ENCODE measurements around the gene SRRM4.

SRRM4 gene

DNA sequence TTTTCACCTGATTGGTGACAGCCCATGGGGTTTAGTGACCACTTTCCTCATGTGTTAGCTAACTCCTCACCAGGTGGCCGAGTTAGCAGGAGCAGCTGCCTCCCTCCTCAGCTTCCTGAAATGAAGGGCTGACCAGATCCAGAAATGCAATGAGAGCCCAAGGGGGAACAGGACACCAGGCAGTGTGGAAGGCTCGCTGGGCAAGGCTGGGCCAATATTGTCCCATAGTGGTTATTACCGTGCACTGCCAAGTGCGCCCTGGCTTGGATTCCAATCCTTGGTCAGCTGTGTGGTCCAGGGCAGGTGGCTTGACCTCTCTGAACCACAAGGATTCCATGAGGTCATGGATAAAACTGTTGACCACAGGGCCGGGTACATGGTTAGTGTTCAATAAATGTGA, 193.7 kb downstream of the SRRM4 start:
- no peak for DNase-seq

DNA sequence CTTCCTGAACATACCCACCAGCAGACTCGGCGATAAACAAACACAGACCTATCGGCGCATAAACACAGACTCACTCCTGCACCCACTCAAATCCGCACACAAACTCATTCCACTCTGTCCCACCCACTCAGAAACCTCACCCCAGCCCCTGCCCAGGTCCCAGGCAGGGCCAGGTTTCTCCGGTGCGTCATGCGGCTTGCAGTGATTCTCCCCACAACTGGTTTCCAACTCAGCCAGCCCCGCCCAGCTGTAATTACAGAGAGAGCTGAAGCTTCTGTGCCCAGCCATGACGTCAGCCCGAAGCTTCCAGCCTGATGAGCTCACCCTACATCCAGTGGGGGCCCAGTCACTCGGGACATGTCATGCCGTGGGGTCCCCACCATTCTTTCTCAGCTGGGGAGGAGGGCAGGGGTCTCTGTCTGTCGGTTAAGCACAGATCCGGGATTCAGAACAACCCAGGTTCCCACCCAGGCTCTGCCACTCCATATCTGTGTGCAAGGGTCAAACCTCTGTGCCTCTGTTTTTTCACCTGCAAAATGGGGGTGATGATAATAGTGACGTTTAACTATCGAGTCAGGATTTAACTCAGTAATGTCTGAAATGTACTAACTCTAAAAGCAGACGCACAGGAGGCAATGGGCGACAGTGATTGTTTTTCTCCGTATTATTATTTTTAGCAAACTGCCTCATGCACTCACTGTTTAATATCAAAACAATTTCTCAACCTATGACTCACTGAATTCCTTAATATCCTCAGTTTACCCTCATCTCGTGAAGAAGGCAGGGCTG, 195.1 kb downstream of the SRRM4 start:
- DNase-seq = no peak

DNA sequence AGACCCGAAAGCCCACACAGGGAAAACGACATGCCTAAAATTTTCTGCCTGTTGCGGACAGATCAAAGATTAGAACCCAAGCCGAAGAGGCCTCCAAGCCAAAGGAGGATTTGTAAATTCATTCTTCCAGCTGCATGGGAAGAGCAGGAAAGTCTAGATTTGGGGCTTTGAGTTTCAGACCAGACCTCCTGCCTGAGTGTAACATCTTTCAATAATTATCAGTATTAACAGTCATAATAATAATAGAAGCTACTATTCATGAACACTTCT, 195.7 kb downstream of the SRRM4 start:
- no peak for DNase-seq

DNA sequence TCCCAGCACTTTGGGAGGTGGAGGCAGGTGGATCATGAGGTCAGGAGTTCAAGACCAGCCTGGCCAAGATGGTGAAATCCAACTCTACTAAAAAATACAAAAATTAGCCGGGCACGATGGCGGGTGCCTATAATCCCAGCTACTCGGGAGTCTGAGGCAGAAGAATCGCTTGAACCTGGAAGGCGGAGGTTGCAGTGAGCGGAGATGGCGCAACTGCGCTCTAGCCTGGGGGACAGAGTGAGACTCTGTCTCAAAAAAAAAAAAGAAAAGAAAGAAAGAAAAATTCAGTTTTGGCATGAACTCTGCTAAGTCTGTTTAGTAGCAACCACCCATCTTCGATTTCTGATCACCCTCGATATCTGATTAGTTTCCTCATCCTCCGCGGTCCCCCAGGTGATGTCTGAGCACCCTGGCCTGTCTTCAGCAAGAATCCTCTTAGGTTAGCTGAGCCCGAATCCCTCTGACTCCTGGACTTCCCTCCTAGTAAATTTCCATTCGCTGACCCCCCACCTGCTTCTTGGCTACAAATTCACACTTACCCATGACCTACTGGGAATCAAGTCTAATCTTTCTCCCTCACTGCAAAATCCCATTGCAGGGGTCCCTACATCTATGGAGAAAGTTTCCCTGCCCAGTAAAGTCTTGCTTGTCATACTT, 196.5 kb downstream of the SRRM4 start:
- no peak for DNase-seq

DNA sequence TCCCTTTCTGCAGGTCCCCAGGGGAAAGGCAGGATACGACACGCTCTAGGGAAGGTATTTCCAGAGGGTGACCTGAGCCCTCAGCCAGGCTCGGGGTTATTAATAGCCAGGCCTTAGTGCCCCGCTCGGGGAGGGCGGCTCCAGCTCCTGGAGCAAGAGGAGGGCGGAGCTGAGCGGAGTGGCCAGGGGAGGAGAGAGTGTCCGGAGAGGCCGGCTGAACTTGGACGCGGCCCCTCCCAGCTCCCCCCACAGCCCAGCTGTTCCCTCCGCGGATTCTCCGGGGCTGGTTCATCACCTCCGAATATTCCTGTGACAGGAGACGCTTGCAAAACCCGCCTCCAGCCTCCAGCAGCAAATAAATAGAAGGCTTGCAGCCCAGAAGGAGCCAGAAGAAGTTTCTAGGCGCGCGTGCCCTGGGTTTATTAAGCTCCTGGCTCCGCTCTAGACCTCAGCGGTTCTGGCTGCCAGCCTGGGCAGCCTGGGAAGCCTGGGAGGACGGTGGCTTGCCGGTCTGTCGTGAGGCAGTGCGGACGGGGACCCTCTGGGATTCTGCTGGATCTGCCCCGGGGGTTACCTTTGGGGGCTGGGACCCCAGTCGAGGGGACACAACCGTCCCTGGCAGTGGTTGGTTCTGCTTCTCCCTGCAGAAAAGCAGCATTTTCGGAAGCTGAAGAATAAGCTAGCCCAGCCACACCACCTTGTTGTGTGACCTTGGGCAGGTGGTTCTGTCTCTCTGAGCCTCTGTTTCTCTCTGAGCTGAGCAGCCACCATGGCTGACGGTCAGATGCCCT, 197.4 kb downstream of the SRRM4 start, which contains the start of gene HSPB8:
Gene HSPB8 (plus strand): TSS at position 388 of the 791 bp plus-strand sequence. CDS start 382 bp downstream, at position 770.
- no peak for DNase-seq

DNA sequence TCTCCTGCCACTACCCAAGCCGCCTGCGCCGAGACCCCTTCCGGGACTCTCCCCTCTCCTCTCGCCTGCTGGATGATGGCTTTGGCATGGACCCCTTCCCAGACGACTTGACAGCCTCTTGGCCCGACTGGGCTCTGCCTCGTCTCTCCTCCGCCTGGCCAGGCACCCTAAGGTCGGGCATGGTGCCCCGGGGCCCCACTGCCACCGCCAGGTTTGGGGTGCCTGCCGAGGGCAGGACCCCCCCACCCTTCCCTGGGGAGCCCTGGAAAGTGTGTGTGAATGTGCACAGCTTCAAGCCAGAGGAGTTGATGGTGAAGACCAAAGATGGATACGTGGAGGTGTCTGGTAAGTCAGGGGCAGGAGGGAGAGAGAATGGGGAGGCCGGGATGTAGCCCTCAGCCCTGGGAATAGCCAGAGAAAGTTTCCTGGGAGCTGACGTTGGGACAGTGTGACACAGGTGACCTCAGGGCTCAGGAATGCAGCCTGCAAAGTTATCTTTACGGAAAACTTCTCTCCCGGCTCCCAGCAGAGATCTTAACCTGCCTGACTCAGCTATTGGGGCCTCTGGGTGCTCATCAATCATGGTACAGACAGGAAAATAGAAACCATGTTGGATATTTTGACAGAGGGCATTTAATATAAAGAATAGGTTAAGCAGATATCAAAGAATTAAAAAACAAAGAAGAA, 198.1 kb downstream of the SRRM4 start:
- no peak for DNase-seq

DNA sequence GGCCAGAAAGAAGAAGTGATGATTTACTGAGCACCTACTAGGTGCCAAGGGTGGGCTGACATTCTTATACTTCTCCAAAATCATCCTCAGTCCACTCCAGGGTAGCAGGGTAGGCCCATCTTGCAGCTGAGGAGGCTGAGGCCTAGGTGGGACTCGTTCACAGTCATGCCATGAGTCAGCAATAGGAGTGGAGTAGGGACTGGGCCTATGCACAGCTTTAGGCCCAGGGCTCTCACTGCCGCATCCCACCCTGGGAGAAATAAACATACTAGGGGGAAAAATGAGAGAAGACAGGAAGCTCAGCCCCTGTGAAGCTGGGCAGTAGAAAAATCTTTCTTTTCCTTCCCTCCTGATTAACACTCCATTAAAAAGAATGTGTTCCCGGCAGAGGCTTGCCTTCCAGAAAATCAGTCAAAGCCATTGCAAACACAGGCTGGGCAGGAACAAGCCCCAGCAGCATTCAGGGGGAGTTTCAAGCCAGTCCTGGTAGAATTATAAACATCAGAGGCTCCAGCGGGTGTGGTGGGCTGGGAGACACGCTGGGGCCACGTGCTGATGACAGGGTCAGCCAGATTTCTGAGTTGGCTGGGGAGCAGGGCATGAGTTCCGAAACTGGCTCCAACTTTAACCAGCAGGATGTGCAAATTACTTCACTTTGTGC, 199.2 kb downstream of the SRRM4 start:
- no peak for DNase-seq

DNA sequence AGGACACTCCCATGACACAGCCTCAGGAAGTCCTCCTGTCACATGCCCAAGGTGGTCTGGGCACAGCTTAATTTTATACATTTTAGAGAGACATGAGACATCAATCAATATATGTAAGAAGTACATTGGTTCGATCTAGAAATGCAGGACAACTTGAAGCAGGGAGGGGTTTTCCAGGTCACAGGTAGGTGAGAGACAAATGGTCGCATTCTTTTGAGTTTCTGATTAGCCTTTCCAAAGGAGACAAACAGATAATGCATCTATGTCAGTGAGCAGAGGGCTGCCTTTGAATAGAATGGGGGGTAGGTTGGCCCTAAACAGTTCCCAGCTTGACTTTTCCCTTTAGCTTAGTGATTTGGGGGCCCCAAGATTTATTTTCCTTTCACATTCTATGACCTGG, 199.9 kb downstream of the SRRM4 start:
- no peak for DNase-seq

DNA sequence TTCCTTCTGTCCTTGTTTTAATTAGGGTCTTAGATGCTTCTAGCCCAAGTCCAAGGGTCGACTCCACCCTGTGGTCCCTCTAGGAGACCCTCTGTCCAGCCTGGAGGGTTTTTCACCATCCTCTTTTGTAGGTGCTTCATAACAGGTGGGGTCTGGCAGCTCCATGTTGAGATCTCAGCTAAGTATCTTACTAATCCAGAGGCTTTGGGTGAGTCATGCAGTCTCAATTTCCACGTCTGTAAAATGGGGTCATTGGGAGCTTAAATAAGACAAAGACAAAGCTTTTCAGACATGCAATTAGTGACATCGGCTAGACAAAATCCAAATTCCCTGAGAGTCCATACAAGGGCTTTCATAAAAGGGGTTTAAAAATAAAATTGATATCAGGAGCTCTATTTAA, 200.6 kb downstream of the SRRM4 start:
- no peak for DNase-seq

DNA sequence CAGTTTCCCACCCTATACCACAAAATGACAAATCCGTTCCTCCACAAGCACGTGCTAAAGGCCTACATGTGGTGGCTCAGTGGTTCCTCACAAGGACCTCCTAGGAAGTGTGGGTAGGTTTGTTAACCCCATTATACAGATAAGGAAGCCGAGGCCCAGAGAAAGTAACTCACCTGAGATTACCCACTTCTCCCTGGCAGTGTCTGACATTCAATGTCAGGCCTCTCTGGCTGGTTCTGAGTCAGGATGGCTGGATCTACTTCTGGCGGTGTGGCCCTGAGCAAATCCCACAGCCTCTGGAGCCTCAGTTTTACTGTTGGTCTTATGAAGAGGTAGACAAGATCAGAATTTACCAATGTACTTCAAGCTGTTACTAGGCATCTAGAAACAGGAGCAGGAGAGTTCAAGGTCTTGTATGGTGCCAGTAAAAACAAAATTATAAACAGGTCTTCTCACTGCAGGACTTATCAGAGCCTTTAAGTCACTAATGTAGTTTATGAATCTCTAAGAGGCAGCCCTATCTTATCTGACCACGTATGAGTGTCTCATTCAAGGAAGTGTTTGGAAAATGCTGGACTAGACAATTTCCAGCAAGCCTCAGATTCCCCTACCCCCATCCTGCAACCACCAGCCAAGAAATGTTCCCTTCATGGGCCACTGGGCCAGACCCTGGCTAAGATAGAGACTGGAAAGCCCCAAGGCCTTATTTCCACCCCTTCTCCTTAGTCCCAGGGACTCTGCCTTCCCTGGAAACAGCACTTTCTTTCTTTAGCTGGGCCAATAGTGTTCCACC, 201.6 kb downstream of the SRRM4 start:
- DNase-seq = no peak

DNA sequence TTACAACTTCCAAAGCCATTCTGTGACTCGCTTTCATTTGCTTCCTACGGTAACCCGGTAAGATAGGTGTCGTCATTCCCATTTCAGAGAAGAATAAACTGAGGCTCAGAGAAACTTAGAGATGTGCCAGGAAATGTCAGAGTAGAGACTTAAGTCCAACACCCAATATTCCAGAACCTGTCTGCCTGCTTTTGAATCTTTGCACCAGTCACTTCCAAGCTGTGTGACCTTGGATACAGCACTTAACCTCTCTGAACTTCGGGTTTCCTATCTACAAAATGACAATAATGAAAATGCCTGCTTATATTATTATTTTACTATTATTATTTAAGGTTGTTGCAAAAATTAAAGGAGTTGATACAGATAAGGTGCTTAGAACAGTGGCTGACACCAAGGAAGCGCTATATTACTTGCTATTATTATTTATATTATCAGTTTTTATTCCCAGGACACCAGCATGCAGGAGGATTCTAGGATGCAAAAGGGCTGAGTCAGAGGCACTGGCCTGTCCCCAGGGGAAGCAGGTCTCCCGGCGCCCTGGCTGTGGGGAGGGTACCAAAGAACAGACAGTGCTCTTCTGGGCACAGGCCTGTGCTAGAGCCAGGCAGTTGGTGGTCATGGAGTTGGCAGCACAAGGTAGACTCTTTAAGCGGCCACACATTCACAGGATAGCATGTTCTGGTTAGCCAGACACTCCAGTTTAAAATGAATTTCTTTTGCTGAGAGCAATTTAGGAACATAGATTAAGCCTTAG, 202.8 kb downstream of the SRRM4 start:
- no peak for DNase-seq

DNA sequence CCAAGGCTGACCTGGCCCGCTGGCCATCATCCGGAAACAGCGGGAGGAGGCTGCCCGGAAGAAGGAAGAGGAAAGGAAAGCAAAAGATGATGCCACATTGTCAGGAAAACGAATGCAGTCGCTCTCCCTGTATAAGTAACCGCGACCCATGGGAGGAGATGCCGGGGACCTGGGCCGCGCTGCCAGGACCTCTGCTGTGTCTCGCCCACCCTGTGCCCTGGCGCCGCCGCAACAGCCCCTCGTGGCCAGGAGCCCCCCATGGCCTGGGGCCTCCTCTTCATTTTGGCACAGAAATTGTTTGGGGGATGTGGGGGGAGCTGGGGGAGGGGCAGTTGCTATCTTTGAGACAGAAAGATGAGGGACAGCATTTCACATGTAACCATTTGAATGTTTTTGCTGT, 213.9 kb downstream of the SRRM4 start:
- no peak for DNase-seq

DNA sequence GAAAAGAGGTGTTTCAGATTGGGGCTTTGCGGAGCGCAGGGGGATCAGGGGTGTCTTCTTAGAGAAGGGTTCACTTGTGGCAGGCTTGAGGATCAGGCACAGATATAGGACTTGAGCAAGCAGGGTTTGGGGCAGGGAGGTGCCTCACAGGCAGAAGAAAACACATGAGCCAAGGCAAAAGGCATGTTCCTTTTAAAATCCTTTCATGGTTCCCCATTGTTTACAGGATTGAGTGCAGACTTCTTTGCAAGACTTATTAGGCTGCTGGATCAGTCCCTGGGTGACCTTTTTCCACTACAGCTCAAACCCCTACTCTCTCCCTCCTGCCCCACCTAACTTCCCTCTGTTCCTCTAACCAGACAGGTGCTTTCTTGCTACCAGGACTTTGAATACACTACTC, 217.1 kb downstream of the SRRM4 start:
- DNase-seq = no peak

DNA sequence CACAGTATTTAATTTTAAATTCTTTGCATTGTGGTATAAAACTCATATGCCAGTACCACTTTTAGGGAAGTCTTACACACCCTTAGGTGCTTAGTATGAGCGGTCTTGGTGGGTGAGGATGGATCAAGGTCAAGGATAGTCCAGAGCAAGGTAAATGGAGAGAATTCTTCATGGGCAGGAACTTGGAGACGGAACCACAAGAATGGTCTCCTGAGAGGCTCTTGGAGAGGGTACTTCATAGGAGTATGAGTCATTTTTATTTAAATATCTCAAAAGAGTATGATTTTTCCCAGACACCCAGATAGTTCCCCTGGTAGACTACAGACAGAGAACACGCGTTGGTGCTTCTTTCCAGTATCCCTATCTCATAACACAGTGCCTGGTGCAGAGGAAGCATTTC, 219.3 kb downstream of the SRRM4 start:
- DNase-seq = no peak

DNA sequence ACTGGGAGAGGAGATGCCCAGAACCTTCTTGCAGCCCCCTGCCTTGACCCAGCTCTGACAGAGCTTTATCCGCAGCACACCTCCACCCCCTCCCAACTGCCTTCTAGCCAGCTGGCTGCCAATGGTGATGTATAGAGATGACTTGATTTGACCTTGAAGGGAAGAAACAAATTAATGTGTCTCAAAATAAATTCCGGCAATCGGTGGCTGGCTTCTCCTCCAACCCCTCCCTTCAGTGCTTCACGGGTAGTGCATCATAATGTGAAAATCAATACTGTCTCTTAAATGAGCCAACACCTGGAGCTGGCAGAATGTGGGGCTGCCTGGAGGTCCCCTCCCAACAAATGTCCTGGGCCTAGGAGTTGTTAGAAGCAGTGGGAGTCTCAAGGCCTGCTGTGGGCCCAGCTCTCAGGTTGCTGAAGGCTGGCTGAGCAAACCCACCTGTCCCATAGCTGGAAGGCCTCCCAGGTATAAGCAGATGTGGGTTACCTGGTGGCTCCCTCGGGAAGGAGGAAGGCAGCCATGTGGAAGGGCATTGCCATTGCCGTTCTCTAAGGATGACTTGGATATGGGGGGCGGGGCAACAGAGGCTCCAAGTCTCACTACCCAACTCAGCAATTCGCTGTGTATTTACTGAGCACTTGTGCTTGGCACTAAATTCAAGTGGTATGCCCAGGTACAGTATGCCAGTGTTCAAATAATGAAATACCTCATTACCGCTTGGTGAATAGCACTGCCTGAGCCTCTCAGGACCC, 220.6 kb downstream of the SRRM4 start:
- DNase-seq = no peak

DNA sequence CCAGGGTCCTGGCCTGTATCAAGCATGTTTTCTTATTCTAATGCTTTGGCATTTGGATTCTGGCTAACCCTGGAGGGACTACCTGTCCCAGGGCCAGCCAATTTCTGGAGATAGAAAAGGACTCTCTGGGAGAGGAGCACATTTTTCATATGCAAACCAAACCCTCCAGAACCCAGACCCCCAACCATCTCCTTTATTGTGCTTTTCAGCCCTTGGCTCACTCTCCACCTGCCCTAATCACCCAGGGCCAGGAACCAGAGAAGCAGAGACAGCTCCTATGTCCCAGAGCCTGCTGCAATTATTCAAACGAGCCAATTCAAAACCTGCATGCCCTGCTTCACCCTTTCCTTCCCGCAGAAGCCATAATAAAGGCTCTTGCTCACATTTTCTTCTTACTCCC, 221.2 kb downstream of the SRRM4 start:
- DNase-seq = no peak

DNA sequence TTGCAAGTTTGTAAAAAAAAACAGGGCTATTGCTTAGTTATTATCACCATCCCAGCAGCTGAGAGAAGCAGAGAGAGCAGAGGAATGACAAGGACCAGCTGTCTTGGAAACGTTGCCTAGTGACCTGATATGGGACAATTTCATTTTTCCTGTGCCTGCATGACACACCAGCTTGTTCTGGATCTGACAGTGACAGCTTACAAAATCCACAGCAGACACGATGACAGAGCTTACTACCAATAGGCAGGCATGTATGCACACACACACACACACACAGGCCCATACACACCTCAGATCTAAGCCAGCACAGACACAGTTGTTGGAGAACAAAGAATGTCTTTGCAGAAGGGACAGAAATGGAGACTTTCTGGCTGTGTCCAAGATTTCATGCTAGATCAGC, 222.8 kb downstream of the SRRM4 start:
- DNase-seq = no peak

DNA sequence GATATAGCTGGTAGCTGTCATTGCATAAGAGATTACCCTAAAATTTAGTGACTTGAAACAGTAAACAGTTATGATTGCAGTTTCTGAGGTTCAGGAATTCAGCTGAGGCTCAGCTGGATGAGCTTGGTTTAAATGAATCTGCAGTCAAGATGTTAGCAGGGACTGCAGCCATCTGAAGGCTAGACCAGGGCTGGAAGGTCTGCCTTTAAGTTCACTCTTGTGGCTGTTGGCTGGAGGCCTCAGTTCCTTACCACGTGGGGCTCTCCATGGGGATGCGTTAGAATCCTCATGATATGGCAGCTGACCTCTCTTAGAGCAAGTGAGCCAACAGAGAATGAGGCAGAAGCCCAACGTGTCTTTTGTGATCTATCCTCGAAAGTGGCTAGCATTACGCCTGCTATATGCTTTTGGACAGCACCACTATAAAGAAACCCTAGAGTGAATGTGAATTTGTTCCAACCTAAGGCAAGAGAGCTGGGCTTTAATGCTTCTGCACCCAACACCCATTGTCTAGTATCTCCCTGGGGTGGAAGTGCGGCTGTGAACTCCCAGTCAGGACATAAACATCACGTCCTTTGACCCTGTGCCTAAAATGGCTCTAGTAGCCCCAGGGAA, 223.4 kb downstream of the SRRM4 start:
- no peak for DNase-seq

DNA sequence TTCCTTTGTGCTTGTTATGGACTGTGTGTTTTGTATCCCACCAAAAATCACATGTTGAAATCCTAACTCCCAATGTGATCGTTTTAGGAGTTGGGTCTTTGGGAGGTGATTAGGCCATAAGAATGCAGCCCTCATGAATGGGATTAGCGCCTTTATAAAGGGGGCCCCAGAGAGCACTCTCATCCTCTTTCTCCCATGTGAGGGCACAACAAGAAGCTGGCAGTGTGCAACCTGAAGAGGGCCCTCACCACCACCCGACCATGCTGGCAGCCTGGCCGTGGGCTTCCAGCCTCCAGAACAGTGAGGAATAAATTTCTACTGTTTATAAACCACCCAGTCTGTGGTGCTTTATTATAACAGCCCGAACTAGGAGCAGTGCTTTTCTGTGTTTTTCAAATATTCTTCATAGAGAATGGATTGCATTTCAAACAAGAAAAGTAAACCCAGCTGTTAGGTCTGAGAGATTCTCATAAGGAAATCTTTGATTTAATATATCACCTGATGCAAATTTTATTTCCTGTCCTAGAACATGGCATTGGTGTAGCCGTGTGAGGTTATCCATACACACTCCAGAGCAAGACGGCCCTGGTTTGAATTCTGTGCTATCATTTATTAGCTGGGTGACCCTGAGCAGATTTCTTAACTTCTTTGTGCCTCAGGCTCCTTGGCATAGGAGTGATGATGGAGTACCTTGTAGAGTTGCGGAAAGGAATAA, 225.2 kb downstream of the SRRM4 start:
- DNase-seq = no peak
